Memory B cell (primary cell): ENCODE data around the gene TM4SF20.
"Not testable (repeated sequence)": the region's sequence is repeated elsewhere in the genome, so short reads cannot be mapped to it uniquely, and the experiment has no call there.

Source experiments
- ATAC-seq: fragments of 150-1000 bp; cut with Tn5 transposase; 2 replicates; pipeline ENCODE4 v1.10.0; 2021; ENCODE audit warnings: low read depth, mild to moderate bottlenecking, moderate library complexity
- DNase-seq, 2 donors: peaks; one replicate each; pipeline ENCODE4 v3.0.0; 2022; ENCODE audit warnings: low spot score in 2 of 2
- H3K27ac Mint-ChIP-seq: one replicate; pipeline ENCODE4 v1.8.0; 2022; ENCODE audit warnings: mild to moderate bottlenecking, moderate library complexity, mixed read lengths
- H3K27me3 Mint-ChIP-seq: one replicate; pipeline ENCODE4 v1.8.0; 2022; ENCODE audit warnings: mixed read lengths
- H3K36me3 Mint-ChIP-seq: one replicate; pipeline ENCODE4 v1.8.0; 2022; ENCODE audit warnings: mild to moderate bottlenecking, mixed read lengths
- H3K4me1 Mint-ChIP-seq: one replicate; pipeline ENCODE4 v1.8.0; 2022; ENCODE audit warnings: mixed read lengths
- H3K4me3 Mint-ChIP-seq: one replicate; pipeline ENCODE4 v1.8.0; 2022; ENCODE audit warnings: mild to moderate bottlenecking, moderate library complexity, mixed read lengths
- H3K9me3 Mint-ChIP-seq: one replicate; pipeline ENCODE4 v1.8.0; 2022; ENCODE audit warnings: mixed read lengths

TM4SF20 gene

DNA sequence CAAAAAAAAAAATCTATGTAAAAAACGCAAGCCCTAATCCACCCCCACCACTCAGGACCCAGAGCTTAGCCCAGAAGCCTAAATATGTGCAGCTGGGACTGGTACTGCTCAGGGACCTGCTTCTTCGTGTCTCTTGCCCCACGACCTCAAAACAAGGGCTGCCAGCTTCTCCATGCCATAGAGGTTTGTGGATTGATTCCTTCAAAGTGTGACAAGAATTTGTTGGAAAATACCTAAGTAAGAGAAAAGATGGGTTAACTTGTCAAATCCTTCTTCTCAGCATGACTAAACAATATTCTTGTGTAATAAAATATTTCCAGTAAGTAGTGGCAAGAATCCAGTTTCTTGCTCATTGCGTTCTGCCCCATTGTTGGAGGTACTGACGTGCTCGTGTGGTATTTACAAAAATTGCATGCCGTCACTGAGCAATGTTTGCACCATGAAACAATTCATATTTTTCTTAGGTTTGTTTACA is 9.5 kb upstream of the TM4SF20 start:
- no peaks in the 10 kb centered on the region for H3K9me3 Mint-ChIP-seq
- ATAC-seq (no peak), DNase-seq (no peak)
- no peak overlapping the region for H3K4me3 Mint-ChIP-seq
- no peak overlapping the region for H3K27ac Mint-ChIP-seq
- no peaks in the 10 kb centered on the region for H3K36me3 Mint-ChIP-seq
- H3K4me1 Mint-ChIP-seq = peaks cover 10% of the 10 kb centered on the region
- H3K27me3 Mint-ChIP-seq = no peaks in the 10 kb centered on the region

DNA sequence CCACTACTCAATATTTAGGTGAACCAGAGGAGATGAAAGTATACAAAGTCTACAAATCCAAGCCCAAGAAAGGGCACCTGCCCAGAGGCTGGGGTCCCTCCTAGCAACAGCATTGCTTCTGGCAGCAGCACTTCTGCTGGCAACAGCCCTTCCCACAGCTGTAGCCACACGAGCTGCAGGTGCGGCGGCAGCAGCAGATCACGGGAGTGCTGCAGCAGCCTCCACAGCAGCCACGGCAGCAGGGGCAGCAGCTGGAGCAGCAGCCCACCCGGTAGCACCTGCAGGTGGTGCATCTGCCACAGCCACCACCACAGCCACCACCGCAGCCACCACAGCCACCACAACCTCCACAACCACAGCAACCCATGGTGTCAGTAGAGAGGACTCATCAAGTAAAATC is 8.5 kb upstream of the TM4SF20 start, which contains the start of gene SCYGR1:
SCYGR1 (minus strand) TSS at position 367 of the 400 bp plus-strand sequence; CDS start at position 367, 0 bp downstream.
- H3K27me3 Mint-ChIP-seq, ATAC-seq, H3K9me3 Mint-ChIP-seq, H3K36me3 Mint-ChIP-seq, H3K4me3 Mint-ChIP-seq, H3K4me1 Mint-ChIP-seq: not testable (repeated sequence)
- DNase-seq = peak in 1 of 2 donors; percentile 39
- peak within 1 kb of the TSS; percentile 91 for H3K27ac Mint-ChIP-seq

DNA sequence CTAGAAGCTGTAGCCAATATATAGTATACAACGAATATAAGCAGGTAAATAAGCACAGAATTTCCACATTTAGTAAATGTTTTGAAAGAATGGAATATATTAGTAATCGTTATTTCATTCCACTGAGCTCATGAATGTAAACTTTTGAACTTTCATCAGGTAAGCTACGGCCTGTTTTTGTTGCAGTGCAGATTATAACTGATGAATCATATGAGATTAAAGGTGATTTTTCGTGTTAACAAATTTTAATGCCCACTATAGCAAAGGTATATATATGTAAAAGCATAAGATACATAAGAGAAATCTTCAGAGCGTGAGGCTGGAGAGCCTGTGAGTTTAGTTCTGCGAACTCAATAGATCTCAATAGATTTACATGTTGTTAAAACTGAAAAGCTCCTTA is 7.5 kb upstream of the TM4SF20 start:
- DNase-seq = no peak
- no peaks in the 10 kb centered on the region for H3K27me3 Mint-ChIP-seq
- no peak overlapping the region for H3K4me3 Mint-ChIP-seq
- peaks cover 6% of the 10 kb centered on the region for H3K4me1 Mint-ChIP-seq
- peak overlapping the region; percentile 91 for H3K27ac Mint-ChIP-seq
- peaks cover 3% of the 10 kb centered on the region for H3K9me3 Mint-ChIP-seq
- no peak for ATAC-seq
- H3K36me3 Mint-ChIP-seq = peaks cover 2% of the 10 kb centered on the region

DNA sequence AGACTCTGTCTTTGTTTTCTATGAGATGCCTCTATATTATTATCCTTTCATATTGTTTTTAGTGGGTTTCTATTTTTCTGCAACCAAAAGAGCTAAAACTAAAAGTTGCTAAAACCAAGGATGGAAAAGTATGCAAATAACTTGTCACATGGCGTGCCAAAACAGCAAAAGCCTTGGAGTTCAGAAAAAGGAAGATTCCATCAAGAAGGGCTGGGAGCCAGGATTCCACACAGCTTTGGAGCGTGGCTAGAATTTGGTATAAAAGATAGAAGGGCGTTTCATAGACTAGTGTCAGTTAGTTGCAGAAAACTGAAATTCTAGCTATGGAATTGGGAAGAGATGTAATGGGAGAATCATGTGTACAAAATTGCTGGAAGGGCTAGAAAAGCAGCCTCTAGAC is 4.6 kb upstream of the TM4SF20 start:
- Mint-ChIP-seq H3K27ac (peak overlapping the region; percentile 80), H3K9me3 (peaks cover 3% of the 10 kb centered on the region), H3K4me1 (peaks cover 6% of the 10 kb centered on the region), H3K36me3 (peaks cover 2% of the 10 kb centered on the region), H3K27me3 (no peaks in the 10 kb centered on the region), H3K4me3 (no peak overlapping the region)
- DNase-seq = no peak
- no peak for ATAC-seq

DNA sequence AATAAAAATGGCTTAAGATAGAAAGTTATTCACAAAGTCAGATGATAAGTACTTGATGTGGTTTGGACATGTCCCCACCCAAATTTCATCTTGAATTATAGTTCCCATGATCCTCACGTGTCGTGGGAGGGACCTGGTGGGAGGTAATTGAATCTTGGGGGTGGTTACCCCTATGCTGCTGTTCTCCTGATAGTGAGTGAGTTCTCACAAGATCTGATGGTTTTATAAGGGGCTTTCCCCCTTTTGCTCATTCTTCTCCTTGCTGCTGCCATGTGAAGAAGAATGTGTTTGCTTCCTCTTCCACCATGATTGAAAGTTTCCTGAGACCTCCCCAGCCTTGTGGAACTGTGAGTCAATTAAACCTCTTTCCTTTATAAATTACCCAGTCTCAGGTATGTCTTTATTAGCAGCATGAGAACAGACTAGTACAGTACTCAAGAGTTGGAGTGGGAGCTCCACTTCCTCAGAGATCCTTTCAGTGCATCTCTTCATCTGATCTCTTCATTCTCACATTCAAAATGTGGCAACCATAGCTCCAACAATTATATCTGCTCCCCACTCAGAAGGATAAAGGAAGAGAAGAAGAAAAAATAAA is 3.2 kb upstream of the TM4SF20 start:
- not testable (repeated sequence) for H3K27me3 Mint-ChIP-seq, H3K4me3 Mint-ChIP-seq, H3K9me3 Mint-ChIP-seq, DNase-seq, ATAC-seq, H3K4me1 Mint-ChIP-seq, H3K36me3 Mint-ChIP-seq
- peak overlapping the region; percentile 80 for H3K27ac Mint-ChIP-seq

DNA sequence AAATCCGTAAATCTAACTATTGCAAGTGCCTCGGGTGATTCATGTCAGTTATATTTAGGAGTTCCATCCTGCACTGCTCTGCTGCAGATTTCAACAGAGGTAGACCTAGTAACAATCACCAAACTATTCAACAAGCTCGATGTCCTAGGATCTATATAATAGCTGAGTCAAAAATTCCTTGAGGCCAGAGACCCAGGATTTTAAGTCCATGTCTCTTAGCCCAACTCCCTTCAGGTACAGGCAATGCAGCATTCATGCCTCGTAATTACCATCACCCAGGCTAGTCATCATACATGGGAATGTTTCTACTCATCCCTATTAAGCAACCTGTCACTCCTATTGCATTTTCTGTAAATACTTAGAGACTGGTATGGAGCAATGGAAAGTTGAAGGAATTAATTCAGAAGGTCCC is 729 bp downstream of the TM4SF20 start:
- DNase-seq (no peak), ATAC-seq (no peak)
- H3K36me3 Mint-ChIP-seq = peaks cover 2% of the 10 kb centered on the region
- H3K4me1 Mint-ChIP-seq = peaks cover 2% of the 10 kb centered on the region
- peak overlapping the region; percentile 22 for H3K27ac Mint-ChIP-seq
- H3K4me3 Mint-ChIP-seq = no peak overlapping the region
- H3K27me3 Mint-ChIP-seq = no peaks in the 10 kb centered on the region
- H3K9me3 Mint-ChIP-seq = peaks cover 3% of the 10 kb centered on the region

DNA sequence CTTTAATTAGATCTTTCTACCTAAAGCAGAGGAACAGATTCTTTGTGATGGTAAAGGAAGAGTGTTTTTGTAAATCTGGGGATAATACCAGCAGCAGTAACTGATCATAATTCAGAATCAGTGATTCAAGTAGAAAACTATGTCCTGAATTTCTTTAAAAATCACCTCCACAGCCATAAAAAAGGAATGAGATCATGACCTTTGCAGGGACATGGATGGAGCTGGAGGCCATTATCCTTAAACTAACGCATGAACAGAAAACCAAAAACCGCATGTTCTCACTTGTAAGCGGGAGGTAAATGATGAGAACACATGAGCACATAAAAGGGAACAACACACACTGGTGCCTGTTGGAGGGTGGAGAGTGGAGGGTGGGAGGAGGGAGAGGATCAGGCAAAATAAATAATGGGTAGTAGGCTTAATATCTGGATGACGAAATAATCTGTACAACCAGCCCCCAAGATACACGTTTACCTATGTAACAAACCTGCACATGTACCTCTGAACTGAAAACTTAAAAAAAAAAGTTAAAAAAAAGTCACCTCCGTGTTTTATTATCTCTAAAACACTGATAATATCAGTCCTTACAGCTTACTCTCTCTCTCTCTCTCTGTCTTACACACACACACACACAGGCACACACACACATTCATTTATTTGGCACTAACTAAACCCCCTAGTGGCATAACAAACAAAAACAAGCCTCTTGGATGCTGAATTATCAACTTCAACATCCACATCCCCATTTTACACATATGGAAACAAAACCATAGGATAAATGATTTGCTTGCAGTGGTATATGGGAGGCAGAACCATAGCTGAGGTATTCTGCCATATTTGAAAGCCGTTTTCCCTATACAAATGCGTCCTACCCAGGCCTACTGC is 1.4 kb downstream of the TM4SF20 start:
- Mint-ChIP-seq H3K4me3 (no peak overlapping the region), H3K9me3 (peaks cover 3% of the 10 kb centered on the region), H3K27me3 (peaks cover 4% of the 10 kb centered on the region), H3K27ac (peak overlapping the region; percentile 22), H3K36me3 (peaks cover 5% of the 10 kb centered on the region), H3K4me1 (peaks cover 2% of the 10 kb centered on the region)
- ATAC-seq (no peak), DNase-seq (no peak)

DNA sequence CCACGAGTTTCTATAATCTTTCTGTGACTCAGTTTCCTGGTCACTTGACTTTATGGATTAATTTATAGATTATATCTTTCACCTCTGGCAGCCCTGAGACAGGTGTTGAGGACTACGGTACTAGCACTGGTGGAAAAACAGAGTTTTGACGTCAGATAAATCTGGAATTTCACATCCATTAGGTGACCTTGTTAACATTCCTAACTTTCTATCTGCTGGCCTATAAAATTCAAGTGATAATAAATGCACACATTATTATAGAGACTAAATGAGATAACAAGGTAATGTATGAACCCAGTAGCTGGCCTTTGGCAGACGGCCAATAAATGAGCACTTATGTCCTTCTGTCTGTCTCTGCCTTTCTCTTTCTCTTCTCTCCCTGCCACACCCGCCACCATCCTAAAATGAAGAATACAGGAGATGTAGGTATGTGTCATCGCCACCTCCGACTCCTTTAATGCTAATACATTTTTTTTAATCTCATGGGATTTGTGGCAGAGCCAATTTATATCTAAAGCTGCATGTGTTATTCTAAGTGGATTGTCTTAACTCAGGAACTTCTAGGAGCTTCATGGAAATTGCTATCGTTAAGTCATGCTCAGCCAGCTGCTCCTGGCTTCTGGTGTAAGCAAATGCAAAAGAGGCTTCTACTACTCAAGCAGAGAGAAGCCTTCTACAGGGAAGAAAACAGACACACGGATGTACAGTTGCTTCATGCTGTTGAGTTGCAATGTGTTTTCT is 2.3 kb downstream of the TM4SF20 start:
- Mint-ChIP-seq H3K36me3 (peaks cover 3% of the 10 kb centered on the region), H3K4me3 (no peak overlapping the region), H3K9me3 (no peaks in the 10 kb centered on the region), H3K27ac (no peak overlapping the region), H3K27me3 (peaks cover 4% of the 10 kb centered on the region), H3K4me1 (peaks cover under 1% of the 10 kb centered on the region)
- ATAC-seq (no peak), DNase-seq (no peak)

DNA sequence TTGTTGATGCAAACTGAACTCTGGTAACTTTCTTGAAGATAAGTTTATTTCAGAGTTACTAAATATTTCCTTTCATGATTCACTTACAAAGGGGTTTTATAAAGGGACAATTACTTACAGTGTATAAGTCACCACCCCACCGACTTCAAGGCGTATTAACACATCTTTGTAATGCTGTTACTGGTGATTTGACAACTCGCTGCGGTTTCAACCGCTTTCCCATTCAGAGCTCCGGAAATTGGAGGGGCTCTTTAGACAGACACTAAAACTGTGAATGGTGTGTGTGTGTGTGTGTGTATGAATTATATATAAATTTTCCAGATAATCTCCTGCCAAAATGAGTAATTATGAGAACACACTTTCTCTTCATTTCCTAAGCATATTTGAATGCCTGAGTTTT is 4.9 kb downstream of the TM4SF20 start:
- Mint-ChIP-seq H3K36me3 (peaks cover 3% of the 10 kb centered on the region), H3K27me3 (peaks cover 4% of the 10 kb centered on the region), H3K9me3 (no peaks in the 10 kb centered on the region), H3K27ac (no peak overlapping the region), H3K4me1 (no peaks in the 10 kb centered on the region), H3K4me3 (no peak overlapping the region)
- no peak for DNase-seq
- no peak for ATAC-seq

DNA sequence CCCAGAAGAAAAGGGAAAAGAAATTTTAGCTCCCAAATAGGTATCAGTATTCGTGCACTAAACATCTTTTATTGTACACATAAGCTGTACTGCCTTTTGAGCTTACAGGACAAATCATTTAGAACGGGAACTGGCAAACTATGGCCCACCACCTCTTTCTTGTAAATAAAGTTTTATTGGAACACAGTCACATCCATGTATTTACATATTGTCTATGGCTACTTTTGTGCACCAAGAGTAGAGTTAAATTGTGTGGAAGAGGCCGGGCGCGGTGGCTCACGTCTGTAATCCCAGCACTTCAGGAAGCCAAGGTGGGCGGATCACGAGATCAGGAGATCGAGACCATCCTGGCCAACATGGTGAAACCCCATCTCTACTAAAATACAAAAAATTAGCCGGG is 5.7 kb downstream of the TM4SF20 start:
- Mint-ChIP-seq H3K27me3 (peaks cover 4% of the 10 kb centered on the region), H3K36me3 (peaks cover 3% of the 10 kb centered on the region), H3K4me1 (no peaks in the 10 kb centered on the region), H3K4me3 (no peak overlapping the region), H3K9me3 (no peaks in the 10 kb centered on the region), H3K27ac (no peak overlapping the region)
- ATAC-seq = no peak
- no peak for DNase-seq

DNA sequence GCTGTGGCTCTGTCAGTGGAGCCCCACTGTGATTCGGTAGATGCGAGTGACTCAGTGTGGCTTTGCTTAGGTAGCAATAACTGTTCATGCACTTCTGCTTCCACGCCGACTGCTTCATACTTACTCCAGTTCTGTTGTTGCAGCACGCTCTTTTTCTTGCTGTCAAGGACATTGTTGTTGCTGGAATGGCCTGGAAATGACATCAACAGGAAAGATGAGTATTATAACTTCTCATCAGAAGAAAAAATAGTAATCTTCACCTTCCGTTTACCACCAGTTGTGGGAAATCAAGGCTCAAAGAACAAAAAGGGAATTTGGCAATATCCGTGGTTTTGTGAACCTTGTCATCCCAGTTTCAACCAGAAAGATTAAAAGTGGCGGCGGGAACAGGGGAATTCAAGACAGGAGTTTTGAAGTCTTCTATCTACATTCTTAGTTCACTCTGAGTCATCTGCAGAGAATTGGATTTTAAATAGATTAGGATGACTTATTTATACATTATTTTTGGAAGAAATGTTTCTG is 8.3 kb downstream of the TM4SF20 start:
- Mint-ChIP-seq H3K9me3 (no peaks in the 10 kb centered on the region), H3K4me1 (no peaks in the 10 kb centered on the region), H3K27ac (no peak overlapping the region), H3K4me3 (no peak overlapping the region), H3K36me3 (peaks cover 3% of the 10 kb centered on the region), H3K27me3 (peaks cover 4% of the 10 kb centered on the region)
- no peak for DNase-seq
- no peak for ATAC-seq

DNA sequence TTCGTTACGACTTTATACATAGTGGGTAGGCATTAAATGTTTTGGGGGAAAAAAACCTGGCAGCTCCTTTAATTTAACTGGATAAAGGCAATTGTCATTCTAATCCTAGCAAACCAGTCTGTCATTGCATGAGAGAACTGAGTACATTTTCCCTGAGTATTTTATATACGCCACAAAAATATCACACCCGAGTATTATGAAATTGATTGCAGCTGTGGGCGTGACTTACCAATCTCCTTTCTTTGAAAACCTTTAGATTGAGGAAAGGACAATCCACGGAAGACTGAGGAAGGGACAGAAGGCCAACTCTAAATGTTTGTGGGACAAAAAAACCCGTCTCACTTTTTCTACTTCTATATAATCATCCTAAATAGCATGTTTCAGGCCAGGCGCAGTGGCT is 9.0 kb downstream of the TM4SF20 start:
- Mint-ChIP-seq H3K9me3 (no peaks in the 10 kb centered on the region), H3K27me3 (peaks cover 4% of the 10 kb centered on the region), H3K4me3 (no peak overlapping the region), H3K27ac (no peak overlapping the region), H3K36me3 (peaks cover 3% of the 10 kb centered on the region), H3K4me1 (no peaks in the 10 kb centered on the region)
- DNase-seq (no peak), ATAC-seq (no peak)

DNA sequence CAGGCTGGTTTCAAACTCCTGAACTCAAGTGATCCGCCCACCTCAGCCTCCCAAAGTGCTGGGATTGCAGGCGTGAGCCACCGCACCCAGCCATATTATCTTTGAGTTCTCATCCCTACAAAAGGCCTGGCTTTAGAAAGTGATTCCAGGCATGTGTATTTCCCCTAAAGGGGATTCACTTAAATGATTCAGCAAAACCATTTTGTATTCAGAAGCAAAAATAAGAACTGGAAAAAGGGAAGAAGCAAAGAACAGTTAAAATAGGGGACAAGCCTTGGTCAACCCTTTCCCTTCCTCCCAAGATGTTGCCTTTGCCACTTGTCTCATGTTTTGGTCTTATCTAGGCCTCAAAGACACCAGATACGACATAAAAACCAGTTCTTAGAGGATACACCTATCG is 10.5 kb downstream of the TM4SF20 start:
- ATAC-seq (no peak), DNase-seq (no peak)
- Mint-ChIP-seq H3K9me3 (no peaks in the 10 kb centered on the region), H3K27me3 (peaks cover 4% of the 10 kb centered on the region), H3K27ac (no peak overlapping the region), H3K36me3 (peaks cover 3% of the 10 kb centered on the region), H3K4me1 (no peaks in the 10 kb centered on the region), H3K4me3 (no peak overlapping the region)

DNA sequence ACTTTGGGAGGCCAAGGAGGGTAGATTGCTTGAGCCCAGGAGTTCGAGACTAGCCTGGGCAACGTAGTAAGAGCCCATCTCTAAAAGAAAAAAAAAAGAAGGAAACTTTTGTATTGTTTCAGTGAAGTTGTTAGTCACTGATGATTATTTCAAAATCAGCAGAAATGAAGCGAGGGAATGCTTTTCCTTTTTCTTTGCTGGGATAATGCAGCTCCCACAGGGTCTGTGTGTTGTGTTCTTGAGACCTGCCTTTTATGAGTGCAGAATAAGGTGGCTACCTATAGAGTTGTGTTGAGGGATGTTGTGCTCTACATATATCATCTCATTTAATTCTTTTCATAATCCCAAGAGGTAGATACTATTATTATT is 11.7 kb downstream of the TM4SF20 start:
- DNase-seq (no peak), ATAC-seq (no peak)
- Mint-ChIP-seq H3K36me3 (no peaks in the 10 kb centered on the region), H3K4me1 (no peaks in the 10 kb centered on the region), H3K27me3 (no peaks in the 10 kb centered on the region), H3K4me3 (no peak overlapping the region), H3K9me3 (no peaks in the 10 kb centered on the region), H3K27ac (no peak overlapping the region)
